OCI-LY3 (cell line): ENCODE data around the gene CLDN5.

ENCODE experiments used
- H2AFZ ChIP-seq: fragments of 200-600, 300-600 bp; shearing (Covaris generic); 2 replicates; pipeline ENCODE4 v1.6.0; 2014; ENCODE audit warnings: antibody characterized with exemption, low read depth, low read length
- H3K27ac ChIP-seq: fragments of 200-600, 300-600 bp; sonication (generic); 2 replicates; pipeline ENCODE4 v1.5.1; 2014; ENCODE audit warnings: mild to moderate bottlenecking, low read length, moderate library complexity, mixed read lengths
- H3K27me3 ChIP-seq: fragments of 200-600, 300-600 bp; sonication (generic); 2 replicates; pipeline ENCODE4 v1.6.1; 2014; ENCODE audit warnings: low read depth, low read length, mixed read lengths
- H3K36me3 ChIP-seq: fragments of 200-600, 300-600 bp; sonication (generic); replicated peaks from 2 replicates; pipeline ENCODE3; 2014; ENCODE audit warnings: low read depth, low read length, mixed read lengths
- H3K4me1 ChIP-seq: fragments of 300-600, 200-600 bp; sonication (generic); 2 replicates; pipeline ENCODE4 v1.6.1; 2014; ENCODE audit warnings: low read length, mixed read lengths
- H3K4me2 ChIP-seq: fragments of 200-600, 300-600 bp; sonication (generic); 2 replicates; pipeline ENCODE4 v1.6.1; 2014; ENCODE audit warnings: low read length, mixed read lengths
- H3K4me3 ChIP-seq: fragments of 300-600, 200-600 bp; sonication (generic); 2 replicates; pipeline ENCODE4 v1.5.1; 2014; ENCODE audit warnings: antibody characterized with exemption, mild to moderate bottlenecking, low read length, moderate library complexity
- H3K79me2 ChIP-seq: fragments of 300-600, 200-600 bp; shearing (Covaris generic); 2 replicates; pipeline ENCODE4 v1.6.1; 2014; ENCODE audit warnings: mild to moderate bottlenecking, low read length, mixed read lengths
- H3K9ac ChIP-seq: fragments of 300-600, 200-600 bp; shearing (Covaris generic); 2 replicates; pipeline ENCODE4 v1.6.0; 2014; ENCODE audit warnings: mild to moderate bottlenecking, low read length, moderate library complexity
- H3K9me3 ChIP-seq: fragments of 200-600, 300-600 bp; shearing (Covaris generic); 2 replicates; pipeline ENCODE4 v1.6.1; 2014; ENCODE audit warnings: low read length, mixed read lengths; ENCODE audit not compliant: insufficient read depth
- H4K20me1 ChIP-seq: fragments of 200-600, 300-600 bp; sonication (generic); 2 replicates; pipeline ENCODE4 v1.6.1; 2016; ENCODE audit warnings: low read length, mixed read lengths; ENCODE audit not compliant: insufficient read depth
- CTCF ChIP-seq: fragments of 200-600, 300-600 bp; sonication (generic); IDR thresholded peaks from 2 replicates; pipeline ENCODE4 v1.5.1; 2014; ENCODE audit warnings: antibody characterized with exemption, low read length, low read depth
- EZH2phosphoT487 ChIP-seq: fragments of 200-600 bp; shearing (Covaris generic); IDR thresholded peaks from 2 replicates; pipeline ENCODE4 v1.6.1; 2018; ENCODE audit warnings: antibody characterized with exemption, mixed run types, low read depth

CLDN5 gene

DNA sequence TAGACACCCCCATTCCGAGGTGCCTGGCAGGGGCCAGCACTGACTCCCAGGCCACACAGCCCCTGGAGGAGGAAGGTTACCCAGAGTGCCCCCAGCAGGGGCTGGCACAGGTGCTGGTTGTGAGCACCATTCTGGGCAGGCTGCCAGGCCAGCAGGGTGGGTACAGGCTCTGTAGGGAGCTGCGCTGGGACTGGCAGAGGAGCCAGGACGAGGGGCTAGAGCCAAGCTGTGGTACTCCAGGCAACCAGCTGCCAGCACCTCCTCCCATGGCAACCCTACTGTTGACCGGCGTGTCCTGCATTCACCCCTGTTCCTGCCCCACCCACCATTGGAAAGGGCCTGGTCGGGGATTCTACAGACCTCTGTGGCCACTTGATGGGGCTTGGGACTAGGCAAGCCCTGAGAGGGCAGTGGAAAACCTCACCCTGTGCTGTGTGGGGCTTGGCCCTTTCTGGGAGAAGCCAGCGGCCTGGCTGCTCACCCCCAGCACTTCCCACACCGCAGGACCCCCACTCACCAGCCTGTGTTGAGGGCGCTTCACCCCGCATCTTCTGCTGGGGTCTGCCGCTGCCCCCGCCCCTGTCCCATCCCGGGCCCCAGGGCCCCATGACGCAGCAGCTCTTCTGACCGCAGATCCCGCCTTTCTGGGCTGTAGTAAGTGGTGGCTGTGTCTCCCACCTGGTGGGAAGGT, 1.9 kb downstream of the CLDN5 start:
- no peaks in the 10 kb centered on the region for H3K9me3 ChIP-seq
- TF ChIP-seq CTCF (no peak), EZH2phosphoT487 (no peak)
- H3K27me3 ChIP-seq, result 0 out of 2 replicates have a peak, but pooled peaks cover 8% of the 10 kb centered on the region
- no peak overlapping the region for H2AFZ ChIP-seq
- H3K9ac ChIP-seq, result no peak overlapping the region
- no peak overlapping the region for H3K27ac ChIP-seq
- peaks cover 6% of the 10 kb centered on the region for H3K36me3 ChIP-seq
- H4K20me1 ChIP-seq, result no peaks in the 10 kb centered on the region
- peaks cover under 1% of the 10 kb centered on the region; the same call in 1 of the 2 replicates for H3K4me1 ChIP-seq
- no peaks in the 10 kb centered on the region for H3K79me2 ChIP-seq
- no peak overlapping the region for H3K4me3 ChIP-seq
- H3K4me2 ChIP-seq, result no peak overlapping the region

DNA sequence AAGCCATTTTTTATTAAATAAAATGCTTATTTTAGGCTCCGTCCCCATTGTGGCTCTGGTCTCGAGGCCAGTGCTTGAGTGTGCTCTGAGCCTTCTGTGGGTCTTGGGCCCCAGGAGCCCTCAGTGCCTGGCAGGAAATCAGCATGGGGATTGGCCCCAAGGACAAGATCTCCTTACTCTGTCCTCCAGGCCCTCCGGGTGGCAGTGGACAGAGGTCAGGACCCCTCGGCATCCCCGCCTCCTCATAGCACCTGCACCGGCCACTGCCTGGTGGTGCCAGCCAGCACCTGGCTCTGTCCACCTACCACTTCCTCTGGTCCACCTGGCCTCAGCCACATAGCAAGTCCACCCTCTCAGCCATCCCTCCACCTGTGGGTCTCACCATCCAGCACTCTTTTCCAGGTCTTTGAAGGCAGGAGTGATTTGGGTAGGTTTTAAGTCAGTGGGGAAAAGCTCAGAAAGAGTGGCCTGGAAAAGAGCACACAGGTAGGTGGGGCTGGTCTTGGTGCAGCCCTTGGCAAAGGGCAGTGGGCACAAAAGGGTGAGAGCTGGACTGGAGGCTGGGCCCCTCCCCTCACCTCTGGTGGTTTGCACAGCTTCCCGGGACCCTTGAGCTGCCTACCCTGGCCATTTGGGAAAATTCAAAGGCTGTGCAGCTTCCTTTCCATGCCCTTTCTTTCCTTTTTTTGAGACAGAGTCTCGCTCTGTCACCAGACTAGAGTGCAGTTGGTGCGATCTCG, 3.5 kb downstream of the CLDN5 start:
- no peak overlapping the region for H3K4me2 ChIP-seq
- no peak overlapping the region for H2AFZ ChIP-seq
- no peaks in the 10 kb centered on the region for H3K79me2 ChIP-seq
- no peak overlapping the region for H3K9ac ChIP-seq
- H3K27me3 ChIP-seq, result 0 out of 2 replicates have a peak, but pooled peaks cover 8% of the 10 kb centered on the region
- no peak overlapping the region for H3K27ac ChIP-seq
- H3K36me3 ChIP-seq, result peaks cover 14% of the 10 kb centered on the region
- H3K4me1 ChIP-seq, result no peaks in the 10 kb centered on the region
- H3K9me3 ChIP-seq, result no peaks in the 10 kb centered on the region
- no peak overlapping the region for H3K4me3 ChIP-seq
- no peaks in the 10 kb centered on the region for H4K20me1 ChIP-seq
- TF ChIP-seq EZH2phosphoT487 (no peak), CTCF (no peak)

DNA sequence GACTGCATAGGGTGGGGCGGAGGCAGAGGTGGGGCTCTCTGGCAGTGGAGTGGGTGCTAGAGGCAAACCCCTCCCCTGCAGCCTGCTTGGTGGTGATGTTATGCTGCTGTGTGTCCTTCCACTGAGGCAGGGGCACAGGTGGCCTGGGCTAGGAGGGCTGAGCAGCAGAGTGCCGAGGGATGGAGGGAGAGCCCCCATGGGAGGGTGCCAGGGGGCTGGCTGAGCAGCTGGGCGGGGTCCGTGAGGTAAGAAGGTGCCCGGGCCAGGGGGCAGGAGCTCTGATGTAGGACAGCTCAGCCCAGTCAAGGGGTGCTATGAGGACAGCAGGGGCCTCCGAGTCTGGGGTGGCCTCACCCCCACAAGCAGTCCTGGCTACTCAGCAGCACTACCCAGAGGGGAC, 4.2 kb downstream of the CLDN5 start:
- Histone ChIP-seq H3K9me3 (no peaks in the 10 kb centered on the region), H3K4me1 (no peaks in the 10 kb centered on the region), H3K27me3 (0 out of 2 replicates have a peak, but pooled peaks cover 8% of the 10 kb centered on the region), H4K20me1 (no peaks in the 10 kb centered on the region), H2AFZ (no peak overlapping the region), H3K9ac (no peak overlapping the region), H3K27ac (no peak overlapping the region), H3K4me3 (no peak overlapping the region), H3K4me2 (no peak overlapping the region), H3K36me3 (peaks cover 21% of the 10 kb centered on the region), H3K79me2 (no peaks in the 10 kb centered on the region)
- TF ChIP-seq CTCF (no peak), EZH2phosphoT487 (no peak)
